Epithelial cell of prostate (primary cell): Measurements from ENCODE around the gene MCM6.
"Not testable (repeated sequence)": the region's sequence is repeated elsewhere in the genome, so short reads cannot be mapped to it uniquely, and the experiment has no call there.

ENCODE experiments used
- DNase-seq: peaks from one replicate; pipeline ENCODE4 v3.0.0-alpha.2; 2011; ENCODE audit warnings: low read depth, low spot score
- H3K27ac ChIP-seq: fragments of 450-650 bp; 2 replicates; pipeline ENCODE4 v1.5.1; 2017; ENCODE audit warnings: mild to moderate bottlenecking

MCM6 gene

GRCh38 chr2:135876066-135876711, at the start of gene MCM6:
MCM6 (minus strand) TSS chr2:135876443; CDS start chr2:135876365, 78 bp downstream.
- peak; percentile 88 for DNase-seq

GRCh38 chr2:135925571-135925970, 49.3 kb upstream of the MCM6 start:
- no peak overlapping the region for H3K27ac ChIP-seq
- DNase-seq, result no peak

More at GRCh38 chr2:135876066-135876711, at the start of gene MCM6:
- peak within 1 kb of the TSS; percentile 13 for H3K27ac ChIP-seq

- DNase-seq, result no peak
These were observed 40.0 kb upstream of the MCM6 start for GRCh38 chr2:135916207-135916606.

GRCh38 chr2:135914485-135914884, 38.2 kb upstream of the MCM6 start:
- DNase-seq, result no peak
- H3K27ac ChIP-seq, result peak overlapping the region; percentile 26

More at GRCh38 chr2:135916207-135916606, 40.0 kb upstream of the MCM6 start:
- no peak overlapping the region for H3K27ac ChIP-seq

GRCh38 chr2:135913727-135914365, 37.6 kb upstream of the MCM6 start:
- DNase-seq, result no peak
- H3K27ac ChIP-seq, result peak overlapping the region; percentile 26

GRCh38 chr2:135909976-135910375, 33.7 kb upstream of the MCM6 start:
- no peak for DNase-seq
- H3K27ac ChIP-seq, result no peak overlapping the region

- no peak overlapping the region for H3K27ac ChIP-seq
- no peak for DNase-seq
These were observed 29.4 kb upstream of the MCM6 start for GRCh38 chr2:135905679-135906078.

- DNase-seq, result peak; percentile 2
- no peak overlapping the region for H3K27ac ChIP-seq
These were observed 28.2 kb upstream of the MCM6 start for GRCh38 chr2:135904341-135904989.

GRCh38 chr2:135903650-135904049, 27.4 kb upstream of the MCM6 start:
- no peak overlapping the region for H3K27ac ChIP-seq
- DNase-seq, result no peak

- no peak overlapping the region for H3K27ac ChIP-seq
- DNase-seq, result no peak
These were observed 23.3 kb upstream of the MCM6 start for GRCh38 chr2:135899567-135899966.

GRCh38 chr2:135898234-135898786, 22.1 kb upstream of the MCM6 start:
- DNase-seq, result no peak
- no peak overlapping the region for H3K27ac ChIP-seq

- H3K27ac ChIP-seq, result no peak overlapping the region
- no peak for DNase-seq
These were observed 18.7 kb upstream of the MCM6 start for GRCh38 chr2:135894930-135895329.

- no peak overlapping the region for H3K27ac ChIP-seq
- DNase-seq, result no peak
These were observed 17.1 kb upstream of the MCM6 start for GRCh38 chr2:135893374-135893794.

- DNase-seq, result no peak
- no peak overlapping the region for H3K27ac ChIP-seq
These were observed 14.6 kb upstream of the MCM6 start for GRCh38 chr2:135890835-135891234.

GRCh38 chr2:135890149-135890548, 13.9 kb upstream of the MCM6 start:
- no peak for DNase-seq
- H3K27ac ChIP-seq, result no peak overlapping the region

- not testable (repeated sequence) for DNase-seq, H3K27ac ChIP-seq
These were observed 12.3 kb upstream of the MCM6 start for GRCh38 chr2:135888587-135888986.

- H3K27ac ChIP-seq, result no peak overlapping the region
These were observed 9.5 kb upstream of the MCM6 start for GRCh38 chr2:135885709-135886108.

GRCh38 chr2:135882415-135882814, 6.2 kb upstream of the MCM6 start:
- no peak for DNase-seq
- no peak overlapping the region for H3K27ac ChIP-seq

More at GRCh38 chr2:135885709-135886108, 9.5 kb upstream of the MCM6 start:
- DNase-seq, result no peak

- H3K27ac ChIP-seq, DNase-seq: not testable (repeated sequence)
These were observed 527 bp upstream of the MCM6 start for GRCh38 chr2:135876770-135877169.

GRCh38 chr2:135875491-135876065, 665 bp downstream of the MCM6 start:
- no peak for DNase-seq
- H3K27ac ChIP-seq, result peak overlapping the region; percentile 13
